Liver (tissue), 9 donors: ENCODE measurements around the gene FSIP1. TPM values are rescaled to one million over a fixed set of nuclear protein-coding genes. Genes with fewer than 3 reads are reported as not detected.

Experiments
- DNase-seq: peaks from one replicate; pipeline ENCODE4 v3.0.0-alpha.2; 2017; ENCODE audit warnings: low spot score
- H3K27ac ChIP-seq, 2 donors: one replicate each; pipeline ENCODE4 v1.7.0; 2013; ENCODE audit warnings: inconsistent platforms in 2 of 2, low read length in 2 of 2, control low read depth in 1 of 2, low read depth in 1 of 2, mild to moderate bottlenecking in 1 of 2
- H3K27me3 ChIP-seq, 4 donors: one replicate each; pipeline versions ENCODE4 v1.6.1 to v1.7.0; 2013; ENCODE audit warnings: low read length in 3 of 4, inconsistent platforms in 1 of 4, mild to moderate bottlenecking in 1 of 4, moderate library complexity in 1 of 4; ENCODE audit not compliant: control insufficient read depth in 4 of 4, insufficient read depth in 4 of 4
- H3K36me3 ChIP-seq, 4 donors: one replicate each; pipeline versions ENCODE4 v1.6.1 to v1.7.0; 2013; ENCODE audit warnings: low read length in 3 of 4, mild to moderate bottlenecking in 3 of 4, low read depth in 1 of 4, moderate library complexity in 1 of 4; ENCODE audit not compliant: control insufficient read depth in 4 of 4, insufficient read depth in 3 of 4
- H3K4me1 ChIP-seq, 4 donors: one replicate each; pipeline versions ENCODE4 v1.6.1 to v1.7.0; 2013; ENCODE audit warnings: low read length in 3 of 4, mild to moderate bottlenecking in 3 of 4, moderate library complexity in 1 of 4; ENCODE audit not compliant: control insufficient read depth in 4 of 4, insufficient read depth in 4 of 4
- H3K4me3 ChIP-seq, 3 donors: one replicate each; pipeline versions ENCODE4 v1.6.1 to v1.7.0; 2013; ENCODE audit warnings: low read length in 3 of 3, control low read depth in 1 of 3, low read depth in 1 of 3, mild to moderate bottlenecking in 1 of 3
- H3K9ac ChIP-seq, 2 donors: one replicate each; pipeline ENCODE4 v1.7.0; 2013; ENCODE audit warnings: low read length in 2 of 2, mild to moderate bottlenecking in 2 of 2, moderate library complexity in 2 of 2, control low read depth in 1 of 2, low read depth in 1 of 2
- H3K9me3 ChIP-seq, 4 donors: one replicate each; pipeline versions ENCODE4 v1.6.1 to v1.7.0; 2013; ENCODE audit warnings: low read length in 3 of 4; ENCODE audit not compliant: control insufficient read depth in 4 of 4
- FOXA1 ChIP-seq: IDR thresholded peaks from 2 replicates; pipeline ENCODE4 v1.6.1; 2016; ENCODE audit warnings: antibody characterized with exemption
- FOXA2 ChIP-seq: IDR thresholded peaks from 2 replicates; pipeline ENCODE4 v1.6.1; 2016; ENCODE audit warnings: antibody characterized with exemption
- GABPA ChIP-seq, 2 donors: IDR thresholded peaks in 1 of 2; conservative IDR thresholded peaks in 1 of 2; 2 replicates each; pipeline ENCODE4 v1.6.1; 2016; ENCODE audit warnings: antibody characterized with exemption in 2 of 2, mild to moderate bottlenecking in 1 of 2, moderate library complexity in 1 of 2
- HNF4G ChIP-seq: IDR thresholded peaks from 2 replicates; pipeline ENCODE4 v1.6.1; 2016; ENCODE audit warnings: antibody characterized with exemption
- JUND ChIP-seq, 2 donors: IDR thresholded peaks; 2 replicates each; pipeline ENCODE4 v1.6.1; 2016; ENCODE audit warnings: antibody characterized with exemption in 2 of 2
- NR2F2 ChIP-seq: IDR thresholded peaks from 2 replicates; pipeline ENCODE4 v1.6.1; 2016; ENCODE audit warnings: antibody characterized with exemption
- RAD21 ChIP-seq, 2 donors: IDR thresholded peaks; 2 replicates each; pipeline ENCODE4 v1.6.1; 2016; ENCODE audit warnings: antibody characterized with exemption in 2 of 2, mild to moderate bottlenecking in 2 of 2
- RXRA ChIP-seq, 2 donors: IDR thresholded peaks; 2 replicates each; pipeline ENCODE4 v1.6.1; 2017 to 2018; ENCODE audit warnings: antibody characterized with exemption in 2 of 2, mild to moderate bottlenecking in 1 of 2
- SP1 ChIP-seq: IDR thresholded peaks from 2 replicates; pipeline ENCODE4 v1.6.1; 2018; ENCODE audit warnings: antibody characterized with exemption, mild to moderate bottlenecking
- TAF1 ChIP-seq: conservative IDR thresholded peaks from 2 replicates; pipeline ENCODE4 v1.6.1; 2016; ENCODE audit warnings: antibody characterized with exemption, mild to moderate bottlenecking
- YY1 ChIP-seq: IDR thresholded peaks from 2 replicates; pipeline ENCODE4 v1.6.1; 2016; ENCODE audit warnings: antibody characterized with exemption, mild to moderate bottlenecking
- WGBS: extraction: QIAGEN DNeasy Blood & Tissue Kit; methylation state at CpG from one replicate; pipeline ENCODE4 v1.1.7; 2013; 5-methylcytosine and 5-hydroxymethylcytosine counted together
- polyA plus RNA-seq, 2 donors: library from polyadenylated mRNA; stranded (reverse) in 1 of 2; unstranded in 1 of 2; fragments of 200-250 nt in 1 of 2; fragments of >200 nt in 1 of 2; fragmentation: Nextera tagmentation in 1 of 2; extraction: Ambion mirVana in 1 of 2; gene quantifications; one replicate each; pipeline versions ENCODE4 v1.2.1 to v1.2.3, GENCODE V29; 2013 to 2015
- total RNA-seq, 2 donors: library from RNA; depleted of rRNA; stranded (reverse); fragments of >200 nt; gene quantifications; one replicate each; pipeline ENCODE4 v1.2.3, GENCODE V29; 2014
- TF ChIP-seq, protein P1 (sequence below): IDR thresholded peaks from 2 replicates; pipeline ENCODE4 v1.6.1; 2016; ENCODE audit warnings: antibody characterized with exemption
- TF ChIP-seq, protein P2 (sequence below): IDR thresholded peaks from 2 replicates; pipeline ENCODE4 v1.6.1; 2016; ENCODE audit warnings: antibody characterized with exemption
- TF ChIP-seq, protein P3 (sequence below): IDR thresholded peaks from 2 replicates; pipeline ENCODE4 v1.6.1; 2016; ENCODE audit warnings: antibody characterized with exemption, mild to moderate bottlenecking
- donor health status: healthy.
- donor health status: healthy.
- donor health status: healthy.
- donor health status: healthy.
- donor health status: healthy.

FSIP1 gene
- total and polyA plus RNA-seq, 4 donors: 0.05 to 0.29 (median 0.13) TPM

GRCh38 chr15:39717134-39717533 lies 65.5 kb downstream of the FSIP1 start:
- H3K9ac ChIP-seq: no peak overlapping the region
- 97% methylated on average over 1 of the region's 1 CpG for WGBS
- H3K27ac ChIP-seq: no peak overlapping the region
- TF ChIP-seq, protein P1, sequence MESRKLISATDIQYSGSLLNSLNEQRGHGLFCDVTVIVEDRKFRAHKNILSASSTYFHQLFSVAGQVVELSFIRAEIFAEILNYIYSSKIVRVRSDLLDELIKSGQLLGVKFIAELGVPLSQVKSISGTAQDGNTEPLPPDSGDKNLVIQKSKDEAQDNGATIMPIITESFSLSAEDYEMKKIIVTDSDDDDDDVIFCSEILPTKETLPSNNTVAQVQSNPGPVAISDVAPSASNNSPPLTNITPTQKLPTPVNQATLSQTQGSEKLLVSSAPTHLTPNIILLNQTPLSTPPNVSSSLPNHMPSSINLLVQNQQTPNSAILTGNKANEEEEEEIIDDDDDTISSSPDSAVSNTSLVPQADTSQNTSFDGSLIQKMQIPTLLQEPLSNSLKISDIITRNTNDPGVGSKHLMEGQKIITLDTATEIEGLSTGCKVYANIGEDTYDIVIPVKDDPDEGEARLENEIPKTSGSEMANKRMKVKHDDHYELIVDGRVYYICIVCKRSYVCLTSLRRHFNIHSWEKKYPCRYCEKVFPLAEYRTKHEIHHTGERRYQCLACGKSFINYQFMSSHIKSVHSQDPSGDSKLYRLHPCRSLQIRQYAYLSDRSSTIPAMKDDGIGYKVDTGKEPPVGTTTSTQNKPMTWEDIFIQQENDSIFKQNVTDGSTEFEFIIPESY: no peak
- TF ChIP-seq TAF1 (no peak), NR2F2 (no peak), JUND (IDR thresholded peaks at IDR 0.05) (no peak), YY1 (no peak), FOXA1 (no peak), RAD21 (IDR thresholded peaks at IDR 0.05) (no peak), SP1 (no peak)
- TF ChIP-seq, protein P2, sequence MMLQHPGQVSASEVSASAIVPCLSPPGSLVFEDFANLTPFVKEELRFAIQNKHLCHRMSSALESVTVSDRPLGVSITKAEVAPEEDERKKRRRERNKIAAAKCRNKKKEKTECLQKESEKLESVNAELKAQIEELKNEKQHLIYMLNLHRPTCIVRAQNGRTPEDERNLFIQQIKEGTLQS: no peak
- no peaks in the 10 kb centered on the region for H3K9me3 ChIP-seq
- H3K4me1 ChIP-seq: no peaks in the 10 kb centered on the region
- no peaks in the 10 kb centered on the region for H3K36me3 ChIP-seq
- no peak overlapping the region for H3K4me3 ChIP-seq
- DNase-seq: no peak
- no peaks in the 10 kb centered on the region for H3K27me3 ChIP-seq

GRCh38 chr15:39714251-39714650 lies 68.4 kb downstream of the FSIP1 start:
- no peak for DNase-seq
- Histone ChIP-seq H3K4me3 (no peak overlapping the region), H3K27me3 (no peaks in the 10 kb centered on the region), H3K36me3 (no peaks in the 10 kb centered on the region), H3K27ac (no peak overlapping the region), H3K9me3 (no peaks in the 10 kb centered on the region), H3K4me1 (no peaks in the 10 kb centered on the region), H3K9ac (no peak overlapping the region)
- TF ChIP-seq RXRA (IDR thresholded peaks at IDR 0.05) (no peak), RAD21 (IDR thresholded peaks at IDR 0.05) (no peak), FOXA2 (no peak), TAF1 (no peak), SP1 (no peak), HNF4G (no peak), JUND (IDR thresholded peaks at IDR 0.05) (no peak)
- TF ChIP-seq, protein P3, sequence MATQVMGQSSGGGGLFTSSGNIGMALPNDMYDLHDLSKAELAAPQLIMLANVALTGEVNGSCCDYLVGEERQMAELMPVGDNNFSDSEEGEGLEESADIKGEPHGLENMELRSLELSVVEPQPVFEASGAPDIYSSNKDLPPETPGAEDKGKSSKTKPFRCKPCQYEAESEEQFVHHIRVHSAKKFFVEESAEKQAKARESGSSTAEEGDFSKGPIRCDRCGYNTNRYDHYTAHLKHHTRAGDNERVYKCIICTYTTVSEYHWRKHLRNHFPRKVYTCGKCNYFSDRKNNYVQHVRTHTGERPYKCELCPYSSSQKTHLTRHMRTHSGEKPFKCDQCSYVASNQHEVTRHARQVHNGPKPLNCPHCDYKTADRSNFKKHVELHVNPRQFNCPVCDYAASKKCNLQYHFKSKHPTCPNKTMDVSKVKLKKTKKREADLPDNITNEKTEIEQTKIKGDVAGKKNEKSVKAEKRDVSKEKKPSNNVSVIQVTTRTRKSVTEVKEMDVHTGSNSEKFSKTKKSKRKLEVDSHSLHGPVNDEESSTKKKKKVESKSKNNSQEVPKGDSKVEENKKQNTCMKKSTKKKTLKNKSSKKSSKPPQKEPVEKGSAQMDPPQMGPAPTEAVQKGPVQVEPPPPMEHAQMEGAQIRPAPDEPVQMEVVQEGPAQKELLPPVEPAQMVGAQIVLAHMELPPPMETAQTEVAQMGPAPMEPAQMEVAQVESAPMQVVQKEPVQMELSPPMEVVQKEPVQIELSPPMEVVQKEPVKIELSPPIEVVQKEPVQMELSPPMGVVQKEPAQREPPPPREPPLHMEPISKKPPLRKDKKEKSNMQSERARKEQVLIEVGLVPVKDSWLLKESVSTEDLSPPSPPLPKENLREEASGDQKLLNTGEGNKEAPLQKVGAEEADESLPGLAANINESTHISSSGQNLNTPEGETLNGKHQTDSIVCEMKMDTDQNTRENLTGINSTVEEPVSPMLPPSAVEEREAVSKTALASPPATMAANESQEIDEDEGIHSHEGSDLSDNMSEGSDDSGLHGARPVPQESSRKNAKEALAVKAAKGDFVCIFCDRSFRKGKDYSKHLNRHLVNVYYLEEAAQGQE: no peak
- 89% methylated on average over 2 of the region's 2 CpGs for whole genome bisulfite sequencing

DNA sequence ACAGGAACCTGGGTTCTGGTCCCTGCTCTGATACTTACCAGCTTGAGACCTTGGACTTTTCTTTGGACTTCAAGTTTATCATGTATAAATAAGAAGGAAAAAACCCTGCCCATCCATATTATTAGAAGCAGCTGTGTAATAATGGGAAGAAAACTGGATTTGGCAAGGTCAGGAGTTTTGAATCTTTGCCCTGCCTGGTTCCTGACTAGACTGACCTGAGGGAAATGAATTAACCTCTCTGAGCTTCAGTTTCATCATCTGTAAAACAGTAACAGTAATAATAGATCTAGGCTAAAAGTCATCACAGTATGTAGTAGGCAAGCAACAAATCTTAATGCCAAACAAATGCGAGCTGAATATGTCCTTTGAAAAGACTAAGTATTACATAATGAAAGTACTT lies 68.8 kb downstream of the FSIP1 start:
- Histone ChIP-seq H3K36me3 (no peaks in the 10 kb centered on the region), H3K4me1 (no peaks in the 10 kb centered on the region), H3K27me3 (no peaks in the 10 kb centered on the region), H3K9me3 (no peaks in the 10 kb centered on the region), H3K4me3 (no peak overlapping the region), H3K27ac (no peak overlapping the region), H3K9ac (no peak overlapping the region)
- 83% methylated on average over 1 of the region's 1 CpG for WGBS
- no peak for TF ChIP-seq GABPA (IDR thresholded peaks at IDR 0.05 in 1 of 2, conservative IDR thresholded peaks at IDR 0.05 in 1 of 2)
- TF ChIP-seq, protein P2: no peak
- TF ChIP-seq, protein P1: no peak
- no peak for DNase-seq
